Globus pallidus (tissue), 1 donor: ENCODE results near the gene CYP2C18.
"Not testable (repeated sequence)": the region's sequence is repeated elsewhere in the genome, so short reads cannot be mapped to it uniquely, and the experiment has no call there.

Experiments used
- DNase-seq: peaks from one replicate; pipeline ENCODE4 v3.0.0-alpha.2; 2015; ENCODE audit warnings: low spot score

The CYP2C18 gene

GRCh38 chr10:94683214-94684054 is at the start of gene CYP2C18:
Gene CYP2C18, plus strand, starts transcription at chr10:94683729. Its CDS starts 91 bp downstream, at chr10:94683820.
- no peak for DNase-seq

GRCh38 chr10:94638097-94638496 is 45.4 kb upstream of the CYP2C18 start:
- not testable (repeated sequence) for DNase-seq

GRCh38 chr10:94639902-94640301 is 43.6 kb upstream of the CYP2C18 start:
- DNase-seq, result no peak

GRCh38 chr10:94640562-94640961 is 43.0 kb upstream of the CYP2C18 start:
- no peak for DNase-seq

GRCh38 chr10:94641480-94641879 is 42.0 kb upstream of the CYP2C18 start:
- no peak for DNase-seq

GRCh38 chr10:94644352-94644751 is 39.2 kb upstream of the CYP2C18 start:
- no peak for DNase-seq

GRCh38 chr10:94645285-94645684 is 38.2 kb upstream of the CYP2C18 start:
- no peak for DNase-seq

- not testable (repeated sequence) for DNase-seq
These were observed 28.3 kb upstream of the CYP2C18 start for GRCh38 chr10:94655201-94655600.

- not testable (repeated sequence) for DNase-seq
These were observed 20.5 kb upstream of the CYP2C18 start for GRCh38 chr10:94663061-94663460.

GRCh38 chr10:94666391-94667102 is 17.0 kb upstream of the CYP2C18 start:
- DNase-seq, result no peak

- DNase-seq, result no peak
These were observed 9.8 kb upstream of the CYP2C18 start for GRCh38 chr10:94673614-94674321.

GRCh38 chr10:94676496-94676895 is 7.0 kb upstream of the CYP2C18 start:
- DNase-seq, result no peak

- DNase-seq, result no peak
These were observed 5.8 kb upstream of the CYP2C18 start for GRCh38 chr10:94677691-94678090.

GRCh38 chr10:94678475-94678874 is 5.1 kb upstream of the CYP2C18 start:
- no peak for DNase-seq

GRCh38 chr10:94680544-94680943 is 3.0 kb upstream of the CYP2C18 start:
- DNase-seq, result no peak

GRCh38 chr10:94682636-94683035 is 893 bp upstream of the CYP2C18 start:
- not testable (repeated sequence) for DNase-seq

- DNase-seq, result no peak
These were observed 4.2 kb downstream of the CYP2C18 start for GRCh38 chr10:94687625-94688248.

- DNase-seq, result no peak
These were observed 22.6 kb downstream of the CYP2C18 start for GRCh38 chr10:94706089-94706488.

- DNase-seq, result no peak
These were observed 27.0 kb downstream of the CYP2C18 start for GRCh38 chr10:94710578-94710977.

GRCh38 chr10:94725871-94726270 is 42.3 kb downstream of the CYP2C18 start:
- no peak for DNase-seq

GRCh38 chr10:94735197-94735596 is 51.7 kb downstream of the CYP2C18 start:
- no peak for DNase-seq

GRCh38 chr10:94738588-94738987 is 55.1 kb downstream of the CYP2C18 start:
- no peak for DNase-seq
